HEK293T (cell line): ENCODE measurements around the gene CADM1.

Experiments
- BHLHE40 ChIP-seq: fragments of 450-650 bp; IDR thresholded peaks from 2 replicates; pipeline ENCODE4 v1.6.1; 2016; ENCODE audit warnings: mild to moderate bottlenecking, moderate library complexity, borderline replicate concordance
- CTBP1 ChIP-seq: fragments of 450-650 bp; IDR thresholded peaks from 2 replicates; pipeline ENCODE4 v1.6.1; 2016; ENCODE audit warnings: borderline replicate concordance
- ELF4 ChIP-seq: fragments of 450-650 bp; IDR thresholded peaks from 2 replicates; pipeline ENCODE4 v1.6.1; 2017; ENCODE audit warnings: antibody characterized with exemption
- FOXA1 ChIP-seq: fragments of 450-650 bp; IDR thresholded peaks from 2 replicates; pipeline ENCODE4 v1.6.1; 2016; ENCODE audit warnings: mild to moderate bottlenecking
- FOXK2 ChIP-seq: fragments of 450-650 bp; IDR thresholded peaks from 2 replicates; pipeline ENCODE4 v1.6.1; 2016; ENCODE audit warnings: mild to moderate bottlenecking
- FOXM1 ChIP-seq: fragments of 450-650 bp; IDR thresholded peaks from 2 replicates; pipeline ENCODE4 v1.6.1; 2017; ENCODE audit warnings: mild to moderate bottlenecking, borderline replicate concordance
- L3MBTL2 ChIP-seq: fragments of 450-650 bp; conservative IDR thresholded peaks from 2 replicates; pipeline ENCODE4 v1.6.1; 2016; ENCODE audit warnings: mild to moderate bottlenecking
- LEF1 ChIP-seq: fragments of 450-650 bp; IDR thresholded peaks from 2 replicates; pipeline ENCODE4 v1.6.1; 2017; ENCODE audit warnings: mild to moderate bottlenecking, borderline replicate concordance
- NFRKB ChIP-seq: fragments of 450-650 bp; IDR thresholded peaks from 2 replicates; pipeline ENCODE4 v1.6.1; 2016; ENCODE audit warnings: mild to moderate bottlenecking, moderate library complexity
- SP1 ChIP-seq: fragments of 450-650 bp; IDR thresholded peaks from 2 replicates; pipeline ENCODE4 v1.6.1; 2017
- SUZ12 ChIP-seq: fragments of 450-650 bp; IDR thresholded peaks from 2 replicates; pipeline ENCODE4 v1.6.1; 2016; ENCODE audit warnings: mild to moderate bottlenecking
- TARDBP ChIP-seq: fragments of 450-650 bp; IDR thresholded peaks from 2 replicates; pipeline ENCODE4 v1.6.1; 2016
- ZNF384 ChIP-seq: fragments of 450-650 bp; IDR thresholded peaks from 2 replicates; pipeline ENCODE4 v1.6.1; 2016
- TF ChIP-seq, protein P1 (sequence below): fragments of 450-650 bp; IDR thresholded peaks from 2 replicates; pipeline ENCODE4 v1.6.1; 2016

DNA sequence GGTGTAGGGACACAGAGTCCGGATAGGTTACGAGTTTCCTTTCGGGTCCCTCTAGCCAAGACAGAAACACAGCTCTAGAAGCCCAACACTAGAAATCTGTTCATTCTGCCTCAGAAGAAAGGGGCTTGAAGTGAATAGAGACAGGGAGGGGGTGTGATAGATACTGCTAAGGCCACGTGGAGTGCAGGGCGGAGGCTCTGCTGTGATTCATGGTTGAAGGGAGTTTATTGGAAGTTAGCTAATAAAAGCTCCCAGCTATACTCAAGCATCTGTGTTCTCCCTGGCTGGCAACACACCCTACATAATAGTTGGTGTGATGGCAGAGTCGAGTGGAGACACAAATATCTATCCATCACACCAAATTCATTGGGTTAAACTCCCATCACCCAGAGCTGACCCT is 337.4 kb downstream of the CADM1 start:
- peak; percentile 63 for TF ChIP-seq L3MBTL2
- TF ChIP-seq FOXK2 = no peak
- no peak for TF ChIP-seq ZNF384
- no peak for TF ChIP-seq SP1
- TF ChIP-seq ELF4 = no peak
- no peak for TF ChIP-seq TARDBP
- no peak for TF ChIP-seq FOXA1
- TF ChIP-seq BHLHE40 = no peak
- TF ChIP-seq FOXM1 = no peak
- TF ChIP-seq SUZ12 = no peak
- no peak for TF ChIP-seq NFRKB
- TF ChIP-seq LEF1 = no peak
- TF ChIP-seq, protein P1, sequence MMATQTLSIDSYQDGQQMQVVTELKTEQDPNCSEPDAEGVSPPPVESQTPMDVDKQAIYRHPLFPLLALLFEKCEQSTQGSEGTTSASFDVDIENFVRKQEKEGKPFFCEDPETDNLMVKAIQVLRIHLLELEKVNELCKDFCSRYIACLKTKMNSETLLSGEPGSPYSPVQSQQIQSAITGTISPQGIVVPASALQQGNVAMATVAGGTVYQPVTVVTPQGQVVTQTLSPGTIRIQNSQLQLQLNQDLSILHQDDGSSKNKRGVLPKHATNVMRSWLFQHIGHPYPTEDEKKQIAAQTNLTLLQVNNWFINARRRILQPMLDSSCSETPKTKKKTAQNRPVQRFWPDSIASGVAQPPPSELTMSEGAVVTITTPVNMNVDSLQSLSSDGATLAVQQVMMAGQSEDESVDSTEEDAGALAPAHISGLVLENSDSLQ = no peak
- TF ChIP-seq CTBP1 = no peak
